ENCODE measurements around the gene CLCN6. TPM values are rescaled to one million over a fixed set of nuclear protein-coding genes. Genes with fewer than 3 reads are reported as not detected.

The CLCN6 gene
- total and polyA plus RNA-seq, 2 of the 13 experiments (the other 11 are each of a cell fraction or from before 2014, with no cell fraction given) = 14.9 to 19.3 TPM

DNA sequence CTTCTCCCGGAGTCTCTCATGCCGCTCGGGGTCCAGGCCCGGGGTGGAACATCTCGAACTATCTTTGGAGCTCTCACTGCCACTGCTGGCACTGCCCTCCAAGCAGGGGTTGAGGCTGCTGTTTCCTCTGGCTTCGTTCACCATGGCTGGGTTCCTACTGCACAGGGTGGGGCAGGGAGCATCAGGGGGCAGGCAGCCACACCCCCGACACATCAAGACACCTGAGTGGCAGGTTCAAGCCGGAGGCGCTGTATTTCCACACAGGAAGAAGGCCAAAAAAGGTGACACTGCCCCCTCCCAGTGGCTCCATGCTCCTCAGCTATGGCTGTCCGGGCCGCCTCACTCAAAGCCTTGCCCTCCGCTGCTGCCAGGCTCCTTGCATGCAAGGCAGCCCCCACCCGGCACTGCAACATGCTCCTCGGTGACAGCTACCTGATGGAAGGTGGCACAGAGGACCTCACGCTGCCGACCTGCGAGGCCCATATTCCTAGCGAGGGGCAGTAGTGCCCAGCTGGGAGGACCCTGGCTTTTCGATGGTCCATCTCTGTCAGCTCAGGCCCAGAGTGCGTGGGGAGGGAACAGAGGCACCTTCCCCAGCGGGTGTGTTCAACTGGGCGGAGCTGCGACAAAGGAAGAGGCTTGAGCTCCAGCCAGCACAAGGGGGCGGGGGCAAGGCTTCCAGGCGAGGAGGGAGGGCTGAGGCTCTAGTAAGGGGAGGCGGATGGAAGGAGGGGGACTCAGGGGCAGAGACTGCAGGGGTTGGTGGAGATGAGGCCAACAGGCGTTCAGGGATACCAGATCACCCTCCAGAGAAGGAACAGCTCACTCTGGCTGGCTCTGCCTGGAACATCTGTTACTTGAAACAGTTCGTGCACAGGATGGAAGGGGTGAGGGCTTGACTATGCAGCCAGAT, 2.8 kb upstream of the CLCN6 start (continued):
- peak; percentile 35; the same call in 1 of the 2 replicates for TF ChIP-seq ZBTB38 (CRISPR knock-in tag; IDR thresholded peaks at IDR 0.05)
- TF ChIP-seq, protein P1, sequence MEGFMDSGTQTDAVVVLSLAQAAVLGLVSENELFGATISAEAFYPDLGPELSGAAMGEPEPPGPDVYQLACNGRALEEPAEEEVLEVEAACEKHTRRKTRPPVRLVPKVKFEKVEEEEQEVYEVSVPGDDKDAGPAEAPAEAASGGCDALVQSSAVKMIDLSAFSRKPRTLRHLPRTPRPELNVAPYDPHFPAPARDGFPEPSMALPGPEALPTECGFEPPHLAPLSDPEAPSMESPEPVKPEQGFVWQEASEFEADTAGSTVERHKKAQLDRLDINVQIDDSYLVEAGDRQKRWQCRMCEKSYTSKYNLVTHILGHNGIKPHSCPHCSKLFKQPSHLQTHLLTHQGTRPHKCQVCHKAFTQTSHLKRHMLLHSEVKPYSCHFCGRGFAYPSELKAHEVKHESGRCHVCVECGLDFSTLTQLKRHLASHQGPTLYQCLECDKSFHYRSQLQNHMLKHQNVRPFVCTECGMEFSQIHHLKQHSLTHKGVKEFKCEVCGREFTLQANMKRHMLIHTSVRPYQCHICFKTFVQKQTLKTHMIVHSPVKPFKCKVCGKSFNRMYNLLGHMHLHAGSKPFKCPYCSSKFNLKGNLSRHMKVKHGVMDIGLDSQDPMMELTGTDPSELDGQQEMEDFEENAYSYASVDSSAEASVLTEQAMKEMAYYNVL (CRISPR knock-in tag; IDR thresholded peaks at IDR 0.05; ENCODE audit: borderline replicate concordance) = no peak
- TF ChIP-seq ZNF354B (CRISPR knock-in tag; IDR thresholded peaks at IDR 0.05) = no peak
- TF ChIP-seq HIVEP1 (CRISPR knock-in tag; IDR thresholded peaks at IDR 0.05) = no peak
- no peak for TF ChIP-seq ZNF367 (CRISPR knock-in tag; IDR thresholded peaks at IDR 0.05; ENCODE audit: borderline replicate concordance)
- TF ChIP-seq, protein P2, sequence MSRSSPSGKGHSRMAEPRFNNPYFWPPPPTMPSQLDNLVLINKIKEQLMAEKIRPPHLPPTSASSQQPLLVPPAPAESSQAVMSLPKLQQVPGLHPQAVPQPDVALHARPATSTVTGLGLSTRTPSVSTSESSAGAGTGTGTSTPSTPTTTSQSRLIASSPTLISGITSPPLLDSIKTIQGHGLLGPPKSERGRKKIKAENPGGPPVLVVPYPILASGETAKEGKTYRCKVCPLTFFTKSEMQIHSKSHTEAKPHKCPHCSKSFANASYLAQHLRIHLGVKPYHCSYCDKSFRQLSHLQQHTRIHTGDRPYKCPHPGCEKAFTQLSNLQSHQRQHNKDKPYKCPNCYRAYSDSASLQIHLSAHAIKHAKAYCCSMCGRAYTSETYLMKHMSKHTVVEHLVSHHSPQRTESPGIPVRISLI (CRISPR knock-in tag; IDR thresholded peaks at IDR 0.05; ENCODE audit: borderline replicate concordance) = no peak
- TF ChIP-seq ZNF10 (CRISPR knock-in tag; IDR thresholded peaks at IDR 0.05; ENCODE audit: borderline replicate concordance, low read depth) = no peak
- TF ChIP-seq, protein P3, sequence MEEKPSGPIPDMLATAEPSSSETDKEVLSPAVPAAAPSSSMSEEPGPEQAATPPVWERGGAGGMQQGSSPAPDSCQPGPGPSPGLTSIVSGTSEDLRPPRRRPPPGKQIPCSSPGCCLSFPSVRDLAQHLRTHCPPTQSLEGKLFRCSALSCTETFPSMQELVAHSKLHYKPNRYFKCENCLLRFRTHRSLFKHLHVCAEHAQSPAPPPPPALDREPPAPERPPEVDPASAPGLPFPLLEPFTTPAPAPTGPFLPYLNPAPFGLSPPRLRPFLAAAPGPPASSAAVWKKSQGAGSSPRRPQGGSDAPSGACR (CRISPR knock-in tag; IDR thresholded peaks at IDR 0.05) = 0 out of 2 replicates have a peak, but pooled peaks have one; percentile 35
- TF ChIP-seq, protein P4, sequence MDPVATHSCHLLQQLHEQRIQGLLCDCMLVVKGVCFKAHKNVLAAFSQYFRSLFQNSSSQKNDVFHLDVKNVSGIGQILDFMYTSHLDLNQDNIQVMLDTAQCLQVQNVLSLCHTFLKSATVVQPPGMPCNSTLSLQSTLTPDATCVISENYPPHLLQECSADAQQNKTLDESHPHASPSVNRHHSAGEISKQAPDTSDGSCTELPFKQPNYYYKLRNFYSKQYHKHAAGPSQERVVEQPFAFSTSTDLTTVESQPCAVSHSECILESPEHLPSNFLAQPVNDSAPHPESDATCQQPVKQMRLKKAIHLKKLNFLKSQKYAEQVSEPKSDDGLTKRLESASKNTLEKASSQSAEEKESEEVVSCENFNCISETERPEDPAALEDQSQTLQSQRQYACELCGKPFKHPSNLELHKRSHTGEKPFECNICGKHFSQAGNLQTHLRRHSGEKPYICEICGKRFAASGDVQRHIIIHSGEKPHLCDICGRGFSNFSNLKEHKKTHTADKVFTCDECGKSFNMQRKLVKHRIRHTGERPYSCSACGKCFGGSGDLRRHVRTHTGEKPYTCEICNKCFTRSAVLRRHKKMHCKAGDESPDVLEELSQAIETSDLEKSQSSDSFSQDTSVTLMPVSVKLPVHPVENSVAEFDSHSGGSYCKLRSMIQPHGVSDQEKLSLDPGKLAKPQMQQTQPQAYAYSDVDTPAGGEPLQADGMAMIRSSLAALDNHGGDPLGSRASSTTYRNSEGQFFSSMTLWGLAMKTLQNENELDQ (CRISPR knock-in tag; IDR thresholded peaks at IDR 0.05; ENCODE audit: borderline replicate concordance) = no peak
- no peak for TF ChIP-seq FOXA3 (CRISPR knock-in tag; IDR thresholded peaks at IDR 0.05)
- no peak for TF ChIP-seq NFKB2 (CRISPR knock-in tag; IDR thresholded peaks at IDR 0.05; ENCODE audit: borderline replicate concordance)
- TF ChIP-seq CHD4 (IDR thresholded peaks at IDR 0.05; ENCODE audit: borderline replicate concordance, low read length) = no peak
- TF ChIP-seq, protein P5, sequence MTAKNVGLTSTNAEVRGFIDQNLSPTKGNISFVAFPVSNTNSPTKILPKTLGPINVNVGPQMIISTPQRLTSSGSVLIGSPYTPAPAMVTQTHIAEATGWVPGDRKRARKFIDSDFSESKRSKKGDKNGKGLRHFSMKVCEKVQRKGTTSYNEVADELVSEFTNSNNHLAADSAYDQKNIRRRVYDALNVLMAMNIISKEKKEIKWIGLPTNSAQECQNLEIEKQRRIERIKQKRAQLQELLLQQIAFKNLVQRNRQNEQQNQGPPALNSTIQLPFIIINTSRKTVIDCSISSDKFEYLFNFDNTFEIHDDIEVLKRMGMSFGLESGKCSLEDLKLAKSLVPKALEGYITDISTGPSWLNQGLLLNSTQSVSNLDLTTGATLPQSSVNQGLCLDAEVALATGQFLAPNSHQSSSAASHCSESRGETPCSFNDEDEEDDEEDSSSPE (CRISPR knock-in tag; IDR thresholded peaks at IDR 0.05) = no peak
- TF ChIP-seq, protein P6, sequence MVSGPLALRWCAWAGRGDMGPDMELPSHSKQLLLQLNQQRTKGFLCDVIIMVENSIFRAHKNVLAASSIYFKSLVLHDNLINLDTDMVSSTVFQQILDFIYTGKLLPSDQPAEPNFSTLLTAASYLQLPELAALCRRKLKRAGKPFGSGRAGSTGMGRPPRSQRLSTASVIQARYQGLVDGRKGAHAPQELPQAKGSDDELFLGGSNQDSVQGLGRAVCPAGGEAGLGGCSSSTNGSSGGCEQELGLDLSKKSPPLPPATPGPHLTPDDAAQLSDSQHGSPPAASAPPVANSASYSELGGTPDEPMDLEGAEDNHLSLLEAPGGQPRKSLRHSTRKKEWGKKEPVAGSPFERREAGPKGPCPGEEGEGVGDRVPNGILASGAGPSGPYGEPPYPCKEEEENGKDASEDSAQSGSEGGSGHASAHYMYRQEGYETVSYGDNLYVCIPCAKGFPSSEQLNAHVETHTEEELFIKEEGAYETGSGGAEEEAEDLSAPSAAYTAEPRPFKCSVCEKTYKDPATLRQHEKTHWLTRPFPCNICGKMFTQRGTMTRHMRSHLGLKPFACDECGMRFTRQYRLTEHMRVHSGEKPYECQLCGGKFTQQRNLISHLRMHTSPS (CRISPR knock-in tag; IDR thresholded peaks at IDR 0.05; ENCODE audit: low read depth) = no peak
- TF ChIP-seq ETV5 (CRISPR knock-in tag; IDR thresholded peaks at IDR 0.05; ENCODE audit: borderline replicate concordance) = no peak
- no peak for TF ChIP-seq THAP11 (CRISPR knock-in tag; IDR thresholded peaks at IDR 0.05)
- TF ChIP-seq ZNF841 (CRISPR knock-in tag; IDR thresholded peaks at IDR 0.05; ENCODE audit: borderline replicate concordance) = no peak
- TF ChIP-seq ZFP1 (CRISPR knock-in tag; IDR thresholded peaks at IDR 0.05) = no peak

All from HepG2 (cell line).